A673 (cell line): ENCODE data around the gene HSPA1A.

Experiments used
- CTCF ChIP-seq: fragments of 300-800, 200-600 bp; sonication (generic); conservative IDR thresholded peaks from 2 replicates; pipeline ENCODE4 v1.5.1; 2017; ENCODE audit warnings: low read depth, mild to moderate bottlenecking, antibody characterized with exemption, low read length, moderate library complexity, mixed read lengths
- EZH2 ChIP-seq: fragments of 200-600 bp; sonication (generic); IDR thresholded peaks from 2 replicates; pipeline ENCODE4 v1.6.1; 2017; ENCODE audit warnings: borderline replicate concordance, low read depth, mild to moderate bottlenecking, mixed read lengths, antibody characterized with exemption, low read length; ENCODE audit not compliant: poor library complexity, severe bottlenecking

GRCh38 chr6:31831350-31832215 lies 16.2 kb downstream of the HSPA1A start:
- TF ChIP-seq CTCF (no peak), EZH2 (no peak)
